GM12865 (cell line): ENCODE results near the gene SKI.

ENCODE experiments used
- DNase-seq: peaks from one replicate; pipeline ENCODE4 v3.0.0; 2010; ENCODE audit warnings: low read depth
- H3K4me3 ChIP-seq: 2 replicates; pipeline ENCODE4 v1.5.1; 2011; ENCODE audit warnings: mild to moderate bottlenecking, low read depth, low read length, control low read depth
- CTCF ChIP-seq: IDR thresholded peaks from 2 replicates; pipeline ENCODE4 v1.5.1; 2011; ENCODE audit warnings: low read length, control low read depth, low read depth, inconsistent platforms; ENCODE audit not compliant: insufficient read depth; ENCODE audit errors: missing control alignments

The SKI gene

DNA sequence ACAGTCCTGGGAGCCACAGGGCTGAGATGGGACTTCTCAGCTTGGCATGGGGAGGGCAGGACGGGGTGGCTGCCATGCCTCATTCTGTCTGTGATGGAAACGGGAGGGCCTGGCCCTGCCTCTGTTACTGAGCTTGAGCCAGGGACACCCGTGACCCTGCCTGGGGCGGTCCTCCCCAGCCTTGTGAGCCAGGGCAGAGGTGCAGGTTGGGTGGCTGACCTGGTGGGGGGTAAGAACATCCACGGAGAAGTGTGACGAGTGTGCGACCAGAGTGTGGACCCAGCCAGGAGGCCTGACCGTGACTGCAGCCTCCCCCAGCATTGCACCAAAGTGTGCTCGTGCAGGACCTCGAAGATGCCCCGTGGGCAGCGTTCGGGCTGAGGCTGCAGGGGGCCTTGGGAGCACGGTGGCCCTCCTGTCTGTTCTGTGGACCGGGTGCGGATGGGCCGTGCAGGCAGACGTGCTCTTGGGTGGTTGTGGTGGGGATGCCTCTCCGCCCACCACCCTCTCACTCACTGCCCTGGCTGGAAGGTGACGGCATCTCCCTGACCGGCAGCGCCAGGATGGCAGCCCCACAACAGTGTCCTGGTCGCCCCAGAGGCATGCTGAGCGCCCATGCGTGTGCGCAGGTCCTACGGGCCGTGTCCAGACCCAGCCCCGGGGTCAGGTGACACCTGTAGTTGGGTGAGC is 45.4 kb downstream of the SKI start:
- DNase-seq: no peak
- H3K4me3 ChIP-seq: no peak overlapping the region
- no peak for TF ChIP-seq CTCF

- no peak for TF ChIP-seq CTCF
Observed at GRCh38 chr1:2274231-2274928, 46.3 kb downstream of the SKI start.

DNA sequence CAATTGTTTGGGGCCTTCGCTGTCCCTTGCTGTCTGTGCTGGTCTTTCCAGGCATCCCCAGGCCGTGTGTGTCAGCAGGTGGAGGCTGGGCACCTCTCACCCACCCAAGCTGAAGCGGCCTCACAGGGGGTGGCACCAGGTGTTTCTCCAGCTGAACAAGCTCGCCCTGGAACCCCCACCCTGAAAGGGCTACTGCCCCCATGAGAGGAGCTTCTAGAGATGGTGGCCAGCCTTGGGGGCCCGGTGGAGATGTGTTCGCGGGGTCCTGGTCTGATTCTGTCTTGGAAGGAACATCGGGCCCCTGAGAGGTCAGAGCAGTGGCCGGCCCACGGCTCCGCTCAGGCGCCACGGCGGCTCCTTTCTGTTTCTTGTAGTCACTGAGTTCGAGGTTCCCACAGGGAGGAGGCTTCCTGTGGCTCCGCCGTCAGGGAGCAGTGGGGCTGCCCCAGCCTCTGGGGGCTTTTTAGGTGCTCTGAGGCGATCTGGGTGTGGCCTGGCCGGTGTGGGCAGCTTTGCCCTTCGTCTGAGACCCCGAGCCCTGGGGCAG is 46.9 kb downstream of the SKI start:
- DNase-seq: no peak
- no peak for TF ChIP-seq CTCF
- no peak overlapping the region for H3K4me3 ChIP-seq

More at GRCh38 chr1:2274231-2274928, 46.3 kb downstream of the SKI start:
- no peak for DNase-seq
- no peak overlapping the region for H3K4me3 ChIP-seq

DNA sequence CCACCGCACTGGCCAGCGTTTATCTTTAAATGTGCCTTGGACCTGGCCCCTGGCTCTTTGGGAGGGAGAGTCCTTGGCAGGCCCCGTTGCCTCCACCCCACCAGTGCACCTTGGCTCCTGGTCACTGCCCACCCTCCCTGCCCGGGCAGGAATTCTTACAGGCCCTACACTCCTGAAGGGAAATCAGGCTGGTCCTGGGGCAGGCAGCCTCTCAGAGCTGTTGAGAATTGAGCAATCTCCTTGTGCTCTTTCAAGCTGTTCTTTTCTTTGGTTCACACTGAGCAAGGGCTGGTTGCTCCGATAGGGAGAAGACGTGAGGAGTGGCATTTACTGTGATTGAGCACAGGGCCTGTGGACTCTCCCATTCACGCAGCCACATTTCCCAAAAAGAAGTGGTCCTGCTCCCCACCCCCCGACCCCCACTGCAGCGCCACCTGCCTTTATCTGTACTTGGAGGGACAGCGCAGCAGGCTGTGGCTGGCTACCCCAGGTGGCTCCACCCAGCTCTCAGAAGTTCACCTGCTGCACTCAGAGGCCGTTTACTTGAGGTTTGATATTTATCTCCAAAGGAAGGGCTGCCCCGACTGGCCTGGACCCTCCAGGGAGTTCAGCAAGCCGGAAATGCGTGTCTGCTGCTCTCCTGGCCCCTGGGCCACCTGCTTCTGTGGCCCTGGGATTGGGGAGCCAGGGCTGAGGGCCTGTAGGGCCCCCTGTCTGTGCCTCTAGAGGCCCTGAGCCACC is 47.8 kb downstream of the SKI start:
- no peak for TF ChIP-seq CTCF
- no peak for DNase-seq
- H3K4me3 ChIP-seq: no peak overlapping the region

- H3K4me3 ChIP-seq: no peak overlapping the region
- TF ChIP-seq CTCF: no peak
- no peak for DNase-seq
Observed at GRCh38 chr1:2276803-2277580, 48.9 kb downstream of the SKI start.

DNA sequence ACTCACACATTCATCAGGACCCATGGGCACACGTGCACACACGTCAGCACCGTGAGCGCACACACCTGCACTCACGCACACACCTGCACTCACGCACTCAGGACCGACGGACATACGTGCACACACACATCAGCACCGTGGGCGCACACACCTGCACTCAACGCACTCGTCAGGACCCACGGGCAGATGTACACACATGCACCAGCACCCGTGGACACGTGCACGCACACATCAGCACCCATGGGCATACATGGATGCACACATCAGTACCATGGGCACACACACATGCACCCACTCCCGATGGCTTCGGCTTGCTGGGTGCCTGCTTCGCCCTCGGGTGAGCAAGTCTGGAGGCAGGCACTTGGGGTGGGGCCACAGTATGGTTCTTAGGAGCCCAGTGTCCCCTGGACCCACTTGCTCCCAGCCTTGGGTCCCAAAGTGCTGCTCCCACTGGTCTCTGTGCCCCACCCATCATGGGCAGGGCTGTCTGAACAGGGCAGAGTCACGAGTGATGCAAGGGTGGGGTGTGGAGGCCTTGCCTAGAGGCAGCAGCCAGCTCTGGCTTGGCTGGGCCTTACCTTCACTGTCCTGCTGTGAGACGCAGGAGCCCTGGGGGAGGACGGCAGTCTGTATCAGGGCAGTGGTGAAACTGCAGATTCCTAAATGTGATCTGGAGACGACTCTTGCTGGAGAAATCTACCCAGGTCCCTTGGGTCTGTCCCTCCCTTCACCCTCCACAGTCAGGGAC is 49.8 kb downstream of the SKI start:
- no peak for DNase-seq
- TF ChIP-seq CTCF: no peak
- no peak overlapping the region for H3K4me3 ChIP-seq
